Stomach (tissue), 9 donors: ENCODE measurements around the gene SSBP3. TPM values are rescaled to one million over a fixed set of nuclear protein-coding genes. Genes with fewer than 3 reads are reported as not detected.
A peak's percentile ranks its signal among the peaks of the same experiment; 100 is the strongest.

ENCODE experiments used
- DNase-seq, 2 donors: peaks; one replicate each; pipeline versions ENCODE4 v3.0.0 to v3.0.0-alpha.2; 2013 to 2019
- H3K27ac ChIP-seq, 5 donors: fragments of 200-600 bp in 4 of 5; sonication (generic) in 4 of 5; one replicate each; pipeline ENCODE4 v1.5.1; 2013 to 2019; ENCODE audit warnings: mild to moderate bottlenecking in 1 of 5, moderate library complexity in 1 of 5
- H3K27me3 ChIP-seq, 3 donors: fragments of 200-600 bp; sonication (generic); one replicate each; pipeline ENCODE4 v1.5.1; 2017 to 2019; ENCODE audit warnings: mixed run types in 1 of 3
- H3K36me3 ChIP-seq, 4 donors: fragments of 200-600 bp; sonication (generic); 1 replicate in 3 of 4; 2 replicates in 1 of 4; pipeline ENCODE4 v1.5.1; 2016 to 2019
- H3K4me1 ChIP-seq, 4 donors: fragments of 200-600 bp; sonication (generic); one replicate each; pipeline ENCODE4 v1.5.1; 2016 to 2019
- H3K4me3 ChIP-seq, 4 donors: fragments of 200-600 bp; sonication (generic) in 3 of 4; one replicate each; pipeline ENCODE4 v1.5.1; 2016 to 2019; ENCODE audit warnings: mild to moderate bottlenecking in 1 of 4
- H3K9me3 ChIP-seq, 4 donors: fragments of 200-600 bp; sonication (generic); one replicate each; pipeline ENCODE4 v1.5.1; 2016 to 2019
- EP300 ChIP-seq: sonication (generic); formaldehyde crosslinking; IDR thresholded peaks from one replicate; pipeline ENCODE4 v1.6.1; 2017; ENCODE audit warnings: antibody characterized with exemption
- POLR2A ChIP-seq, 4 donors: fragments of 450-650 bp; IDR thresholded peaks; one replicate each; pipeline ENCODE4 v1.6.1; 2016; ENCODE audit warnings: antibody characterized with exemption in 4 of 4, control low read depth in 2 of 4, mild to moderate bottlenecking in 1 of 4, moderate library complexity in 1 of 4
- POLR2AphosphoS5 ChIP-seq, 3 donors: sonication (generic); formaldehyde crosslinking; IDR thresholded peaks; one replicate each; pipeline ENCODE4 v1.6.1; 2016; ENCODE audit warnings: antibody characterized with exemption in 3 of 3
- WGBS, 5 donors: extraction: QIAGEN DNeasy Blood & Tissue Kit in 3 of 5; methylation state at CpG; one replicate each; pipeline versions ENCODE4 v1.1.5 to v1.1.7; 2013 to 2018; 5-methylcytosine and 5-hydroxymethylcytosine counted together
- intact Hi-C: fragments of 100-400 bp; cut with DNase I; formaldehyde crosslinking; loops from one replicate; pipeline ENCODE4 v1.15.1; 2023; ENCODE audit warnings: low total_unique reads
- polyA plus RNA-seq, 3 donors: library from polyadenylated mRNA; stranded (reverse); fragments of 200-250 nt; gene quantifications; one replicate each; pipeline ENCODE4 v1.2.3, GENCODE V29; 2013
- total RNA-seq, 5 donors: library from RNA; depleted of rRNA; stranded (reverse); fragments of >200 nt; gene quantifications; one replicate each; pipeline versions ENCODE4 v1.1.0 to v1.2.3, GENCODE V29; 2014 to 2016
- TF ChIP-seq, protein P1 (sequence below), 7 experiments: fragments of 450-650 bp in 4 of 7; fragments of 200-600 bp in 3 of 7; sonication (generic) in 3 of 7; IDR thresholded peaks; one replicate each; pipeline ENCODE4 v1.5.1; 2016 to 2019; ENCODE audit warnings: antibody characterized with exemption in 7 of 7, control low read depth in 2 of 7, mild to moderate bottlenecking in 1 of 7
- donor health status: healthy with polysubstance abuse.
- donor health status: Bipolar disorder and iron deficiency.
- donor health status: healthy.

The SSBP3 gene
- total and polyA plus RNA-seq, 8 donors, result 4.3 to 100 (median 38.1) TPM

DNA sequence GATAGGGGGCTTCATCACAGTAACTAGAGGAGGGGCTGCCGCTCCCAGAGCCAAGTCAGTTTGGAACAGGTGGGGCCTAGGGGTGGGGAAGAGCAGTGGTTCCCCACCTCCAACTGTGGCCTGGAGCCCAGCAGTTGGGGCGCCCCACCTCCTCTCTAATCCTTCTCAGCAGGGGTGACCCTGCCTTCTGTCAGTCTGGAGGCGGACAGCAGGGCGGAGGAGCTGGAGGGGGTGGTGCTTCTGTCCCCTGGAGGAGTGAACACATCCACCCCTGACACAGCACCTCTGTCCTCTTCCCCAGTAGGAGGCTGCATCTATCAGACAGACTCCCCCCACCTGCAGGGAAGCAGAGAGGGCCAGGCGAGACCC lies 132.4 kb downstream of the SSBP3 start:
- H3K4me1 ChIP-seq, result peaks cover 88 to 100% (median 95%) of the 10 kb centered on the region in 4 donors
- TF ChIP-seq POLR2AphosphoS5 (IDR thresholded peaks at IDR 0.05), result peak; percentile 34 to 53 (median 42)
- TF ChIP-seq POLR2A (IDR thresholded peaks at IDR 0.05), result no peak
- H3K27ac ChIP-seq, result peak overlapping the region; percentile 88 to 95 (median 93)
- peak overlapping the region in 2 of 4 donors; percentile 7 to 22 for H3K4me3 ChIP-seq
- DNase-seq, result peak in 1 of 2 donors; percentile 80
- no peaks in the 10 kb centered on the region for H3K9me3 ChIP-seq
- intact Hi-C loops, result no loop called here
- peaks cover 0 to 6% (median 0%) of the 10 kb centered on the region in 4 donors for H3K36me3 ChIP-seq
- WGBS, 5 donors, result 38 to 71% (median 50%) methylated on average over 1 to 5 of the region's 5 CpGs
- no peaks in the 10 kb centered on the region for H3K27me3 ChIP-seq

DNA sequence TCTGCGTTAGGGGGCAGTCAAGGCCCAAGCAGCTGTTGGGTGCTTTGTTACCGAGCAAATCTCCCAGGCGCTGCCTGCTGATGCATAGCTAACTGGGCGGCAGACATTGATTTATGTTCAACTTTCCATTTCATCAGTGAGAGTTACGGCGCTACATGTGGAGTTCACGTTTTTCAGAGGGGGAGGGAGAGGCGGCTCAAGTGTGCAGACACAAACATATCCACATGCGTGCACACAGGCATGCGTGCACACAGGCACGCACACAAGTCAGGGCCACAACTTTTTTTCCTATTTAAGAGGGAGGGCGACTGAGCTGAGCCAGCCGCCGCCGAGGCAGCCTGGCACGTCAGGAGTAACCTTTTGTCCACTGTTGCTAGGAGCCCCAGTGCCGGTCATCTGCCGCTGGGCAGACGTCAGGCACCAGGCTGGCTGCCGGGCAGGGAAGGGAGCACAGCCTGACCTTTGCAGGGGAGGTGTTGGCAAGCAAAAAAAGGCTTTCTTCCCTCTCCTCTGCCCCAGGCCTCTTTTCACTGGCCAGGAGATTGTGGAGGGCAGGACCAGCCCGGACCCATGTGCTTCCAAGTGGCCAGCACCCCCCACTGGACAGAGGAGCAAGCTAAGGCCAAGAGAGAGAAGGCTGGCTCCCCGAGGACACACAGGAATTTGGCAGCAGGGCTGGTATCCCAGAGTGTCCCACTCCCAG lies 133.0 kb downstream of the SSBP3 start:
- peak; percentile 77 for TF ChIP-seq EP300
- TF ChIP-seq, protein P1, sequence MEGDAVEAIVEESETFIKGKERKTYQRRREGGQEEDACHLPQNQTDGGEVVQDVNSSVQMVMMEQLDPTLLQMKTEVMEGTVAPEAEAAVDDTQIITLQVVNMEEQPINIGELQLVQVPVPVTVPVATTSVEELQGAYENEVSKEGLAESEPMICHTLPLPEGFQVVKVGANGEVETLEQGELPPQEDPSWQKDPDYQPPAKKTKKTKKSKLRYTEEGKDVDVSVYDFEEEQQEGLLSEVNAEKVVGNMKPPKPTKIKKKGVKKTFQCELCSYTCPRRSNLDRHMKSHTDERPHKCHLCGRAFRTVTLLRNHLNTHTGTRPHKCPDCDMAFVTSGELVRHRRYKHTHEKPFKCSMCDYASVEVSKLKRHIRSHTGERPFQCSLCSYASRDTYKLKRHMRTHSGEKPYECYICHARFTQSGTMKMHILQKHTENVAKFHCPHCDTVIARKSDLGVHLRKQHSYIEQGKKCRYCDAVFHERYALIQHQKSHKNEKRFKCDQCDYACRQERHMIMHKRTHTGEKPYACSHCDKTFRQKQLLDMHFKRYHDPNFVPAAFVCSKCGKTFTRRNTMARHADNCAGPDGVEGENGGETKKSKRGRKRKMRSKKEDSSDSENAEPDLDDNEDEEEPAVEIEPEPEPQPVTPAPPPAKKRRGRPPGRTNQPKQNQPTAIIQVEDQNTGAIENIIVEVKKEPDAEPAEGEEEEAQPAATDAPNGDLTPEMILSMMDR (IDR thresholded peaks at IDR 0.05), result peak in 2 of 7 experiments; percentile 16 to 35
- TF ChIP-seq POLR2AphosphoS5 (IDR thresholded peaks at IDR 0.05), result peak; percentile 59 to 94 (median 68)
- no peak for TF ChIP-seq POLR2A (IDR thresholded peaks at IDR 0.05)
- peak; percentile 87 to 96 for DNase-seq
- no peaks in the 10 kb centered on the region for H3K9me3 ChIP-seq
- 15 to 28% (median 17%) methylated on average over 13 to 22 of the region's 22 CpGs for WGBS, 5 donors
- peaks cover 0 to 6% (median 0%) of the 10 kb centered on the region in 4 donors for H3K36me3 ChIP-seq
- H3K4me1 ChIP-seq, result peaks cover 87 to 100% (median 95%) of the 10 kb centered on the region in 4 donors
- intact Hi-C loops, result no loop called here
- H3K27ac ChIP-seq, result peak overlapping the region; percentile 88 to 95 (median 93)
- peak overlapping the region in 2 of 4 donors; percentile 7 to 22 for H3K4me3 ChIP-seq
- no peaks in the 10 kb centered on the region for H3K27me3 ChIP-seq

DNA sequence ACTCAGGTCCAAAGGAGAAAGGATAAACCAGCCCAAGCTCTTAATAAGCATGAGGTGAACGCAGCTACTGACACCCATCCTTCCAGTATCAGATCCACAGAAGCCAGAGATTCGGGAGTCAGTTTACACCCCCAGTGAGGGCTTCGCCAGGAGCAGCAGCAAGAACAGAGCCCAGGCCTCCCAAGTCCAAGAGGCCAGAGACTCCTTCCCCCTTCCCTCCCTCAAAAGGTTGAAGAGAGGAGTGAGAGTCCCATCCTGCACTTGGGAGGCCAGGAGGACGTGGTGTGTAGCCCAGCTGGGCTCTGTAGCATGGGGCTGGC lies 133.5 kb downstream of the SSBP3 start:
- peaks cover 0 to 6% (median 0%) of the 10 kb centered on the region in 4 donors for H3K36me3 ChIP-seq
- H3K4me3 ChIP-seq, result no peak overlapping the region
- no peak for DNase-seq
- H3K27ac ChIP-seq, result peak overlapping the region; percentile 88 to 95 (median 93)
- H3K4me1 ChIP-seq, result peaks cover 85 to 99% (median 92%) of the 10 kb centered on the region in 4 donors
- intact Hi-C loops, result no loop called here
- H3K27me3 ChIP-seq, result no peaks in the 10 kb centered on the region
- TF ChIP-seq, protein P1 (IDR thresholded peaks at IDR 0.05), result peak in 3 of 7 experiments; percentile 26 to 53 (median 43)
- no peak for TF ChIP-seq POLR2A (IDR thresholded peaks at IDR 0.05)
- no peaks in the 10 kb centered on the region for H3K9me3 ChIP-seq
- WGBS, 5 donors, result 36 to 57% (median 51%) methylated on average over 4 of the region's 4 CpGs

DNA sequence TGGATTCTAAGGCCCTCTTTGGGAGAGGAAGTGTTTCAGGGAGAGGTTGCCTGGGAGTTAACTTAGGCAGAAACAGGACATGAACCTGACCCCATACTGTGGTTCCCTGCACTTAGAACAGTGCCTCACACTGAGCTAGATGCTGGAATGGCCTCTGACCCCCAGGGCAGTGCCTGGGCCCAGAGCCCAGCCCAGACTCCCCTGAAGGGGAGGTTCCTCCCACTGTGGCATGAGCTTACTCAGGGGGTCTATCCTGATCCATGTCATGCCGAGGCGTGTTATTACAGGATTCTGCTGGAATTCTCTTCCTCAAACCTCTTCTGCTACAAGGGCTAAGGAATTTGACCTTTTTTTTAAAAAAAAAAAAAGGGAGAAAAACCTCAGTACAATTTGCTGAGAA lies 134.1 kb downstream of the SSBP3 start:
- Histone ChIP-seq H3K27ac (peak overlapping the region; percentile 44 to 95 (median 93)), H3K27me3 (no peaks in the 10 kb centered on the region), H3K36me3 (peaks cover 0 to 6% (median 0%) of the 10 kb centered on the region in 4 donors), H3K4me1 (peaks cover 79 to 99% (median 91%) of the 10 kb centered on the region in 4 donors), H3K4me3 (no peak overlapping the region), H3K9me3 (no peaks in the 10 kb centered on the region)
- TF ChIP-seq EP300 (no peak), POLR2AphosphoS5 (IDR thresholded peaks at IDR 0.05) (no peak)
- DNase-seq, result no peak
- intact Hi-C loops, result no loop called here
- 46 to 73% (median 68%) methylated on average over 2 of the region's 2 CpGs for WGBS, 5 donors

DNA sequence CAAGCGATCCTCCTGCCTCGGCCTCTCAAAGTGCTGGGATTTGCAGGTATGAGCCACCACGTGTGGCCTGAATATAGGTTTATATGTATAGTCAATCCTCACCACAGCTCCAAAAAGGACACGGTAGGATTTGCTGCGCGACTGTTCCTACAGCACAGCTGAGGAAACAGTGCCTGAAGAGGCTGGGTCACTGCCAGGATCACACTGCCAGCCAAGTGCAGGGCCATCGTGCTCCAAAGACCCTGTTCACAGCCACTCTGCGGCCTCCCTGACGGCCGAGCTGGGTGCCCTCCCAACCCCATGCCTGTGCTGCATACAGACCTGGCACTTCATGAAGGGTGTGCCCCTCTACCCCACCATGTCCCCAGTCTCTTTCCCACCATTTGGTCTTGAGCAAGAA lies 134.9 kb downstream of the SSBP3 start:
- Histone ChIP-seq H3K9me3 (no peaks in the 10 kb centered on the region), H3K27ac (peak overlapping the region; percentile 60 to 95 (median 93)), H3K27me3 (no peaks in the 10 kb centered on the region), H3K4me1 (peaks cover 71 to 99% (median 90%) of the 10 kb centered on the region in 4 donors), H3K36me3 (peaks cover 0 to 6% (median 0%) of the 10 kb centered on the region in 4 donors), H3K4me3 (no peak overlapping the region)
- intact Hi-C loops, result no loop called here
- TF ChIP-seq POLR2AphosphoS5 (IDR thresholded peaks at IDR 0.05) (no peak), EP300 (no peak), POLR2A (IDR thresholded peaks at IDR 0.05) (no peak)
- TF ChIP-seq, protein P1 (IDR thresholded peaks at IDR 0.05), result no peak
- 51 to 71% (median 62%) methylated on average over 5 to 10 of the region's 10 CpGs for whole genome bisulfite sequencing, 5 donors
- peak in 1 of 2 donors; percentile 69 for DNase-seq
